HG03520 (cell line): ENCODE data around the gene ZBTB7C.

ENCODE experiments used
- ATAC-seq: cut with Tn5 transposase; IDR thresholded peaks from one replicate; pipeline ENCODE4 v1.9.1; 2021; ENCODE audit warnings: mild to moderate bottlenecking, moderate library complexity; ENCODE audit not compliant: unreplicated experiment

The ZBTB7C gene

GRCh38 chr18:48049757-48050156 lies 359.4 kb downstream of the ZBTB7C start:
- ATAC-seq, result no peak

DNA sequence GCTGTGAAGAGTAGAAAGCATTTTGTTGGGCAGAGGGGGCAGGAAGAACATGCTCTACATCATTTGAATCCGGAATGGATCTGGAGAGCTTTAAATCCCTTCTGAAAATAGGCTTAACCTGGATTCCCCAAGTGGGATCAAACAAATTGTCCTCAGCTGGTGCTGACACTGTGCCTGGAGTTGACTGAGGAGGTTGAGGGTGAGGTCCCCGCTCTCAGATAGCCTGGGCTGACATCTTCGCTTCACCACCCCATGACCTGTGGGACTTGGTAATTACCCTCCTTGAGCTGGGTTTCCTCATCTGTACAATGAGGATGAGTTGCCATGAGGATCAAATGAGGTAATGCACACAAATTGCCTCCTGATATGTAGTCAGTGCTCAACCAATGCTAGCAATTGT lies 360.9 kb downstream of the ZBTB7C start:
- ATAC-seq, result no peak

DNA sequence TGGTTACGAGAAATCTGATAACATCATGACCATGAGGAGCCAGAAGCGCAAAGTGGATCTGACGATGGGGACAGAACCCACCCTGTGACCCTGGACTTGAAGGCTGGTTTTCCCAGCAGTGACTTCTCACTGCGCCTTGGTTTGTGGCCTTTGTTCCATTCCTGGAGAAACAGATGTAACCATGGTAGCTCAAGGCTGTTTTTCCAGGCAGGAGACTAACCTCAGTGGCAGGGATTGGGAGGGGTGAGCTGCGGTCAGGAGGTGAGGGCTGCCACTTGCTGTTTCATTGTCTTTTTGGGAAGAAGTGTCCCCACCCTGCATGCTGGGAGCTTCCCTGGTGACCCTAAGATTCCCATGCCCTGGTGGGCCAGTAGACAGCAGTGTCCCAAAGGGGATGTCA lies 362.3 kb downstream of the ZBTB7C start:
- no peak for ATAC-seq

DNA sequence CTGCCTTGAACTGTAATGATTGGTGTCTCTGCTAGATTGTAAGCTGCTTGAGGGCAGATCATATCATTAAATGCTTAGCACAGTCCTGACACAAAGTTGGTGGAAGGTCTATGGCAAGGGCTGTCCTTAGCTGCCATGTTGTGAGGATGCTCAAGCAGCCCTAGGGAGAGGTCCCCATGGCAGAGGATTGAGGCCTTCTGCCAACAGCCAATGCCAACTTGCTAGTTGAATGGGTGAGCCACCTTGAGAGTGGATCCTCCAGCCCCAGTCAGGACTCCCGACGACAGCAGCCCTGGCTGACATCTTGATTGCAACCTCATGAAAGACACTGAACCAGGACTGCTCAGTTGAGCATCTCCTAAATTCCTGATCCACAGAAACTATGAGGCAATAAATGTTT lies 363.4 kb downstream of the ZBTB7C start:
- ATAC-seq, result no peak

GRCh38 chr18:48044944-48045343 lies 364.2 kb downstream of the ZBTB7C start:
- ATAC-seq, result no peak

DNA sequence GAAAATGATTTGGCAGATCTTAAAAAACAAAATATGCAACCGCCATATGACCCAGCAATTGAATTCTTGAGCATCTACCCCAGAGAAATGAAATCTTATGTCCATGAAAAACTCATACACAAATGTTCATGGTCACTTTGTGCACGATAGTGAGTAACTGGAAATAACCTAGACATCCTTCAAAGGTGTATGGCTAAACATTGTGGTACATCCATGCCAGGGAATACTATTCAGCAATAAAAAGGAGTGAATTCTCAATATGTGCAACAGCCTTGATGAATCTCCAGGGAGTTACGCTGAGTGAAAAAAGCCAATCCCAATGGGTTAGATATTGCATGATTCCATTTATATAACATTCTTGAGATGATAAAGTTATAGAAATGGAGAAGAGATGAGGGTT lies 366.0 kb downstream of the ZBTB7C start:
- ATAC-seq, result no peak

GRCh38 chr18:48042431-48042830 lies 366.8 kb downstream of the ZBTB7C start:
- ATAC-seq, result no peak

GRCh38 chr18:48040457-48041110 lies 368.6 kb downstream of the ZBTB7C start:
- no peak for ATAC-seq

DNA sequence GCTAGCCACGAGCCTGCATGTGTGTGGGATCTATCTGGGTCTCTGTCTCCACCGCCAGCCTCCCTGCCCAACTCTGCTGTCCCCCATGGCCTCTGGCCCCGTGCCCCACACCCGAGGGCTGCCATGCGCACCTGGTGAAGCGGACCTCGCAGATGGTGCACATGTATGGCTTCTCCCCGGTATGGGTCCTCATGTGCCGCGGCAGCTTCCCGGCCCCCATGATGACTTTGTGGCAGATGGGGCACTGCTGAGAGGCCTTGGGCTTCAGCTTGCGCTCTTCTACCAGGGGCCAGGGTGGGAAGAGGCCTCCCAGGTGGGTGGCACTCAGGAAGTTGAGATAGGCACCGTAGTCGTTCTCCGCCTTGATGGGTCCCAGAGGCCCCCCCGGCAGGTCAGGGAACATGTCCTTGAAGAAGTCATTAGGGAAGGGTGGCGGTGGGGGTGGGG lies 369.4 kb downstream of the ZBTB7C start:
- ATAC-seq, result no peak

GRCh38 chr18:48038636-48039035 lies 370.5 kb downstream of the ZBTB7C start:
- ATAC-seq, result no peak

DNA sequence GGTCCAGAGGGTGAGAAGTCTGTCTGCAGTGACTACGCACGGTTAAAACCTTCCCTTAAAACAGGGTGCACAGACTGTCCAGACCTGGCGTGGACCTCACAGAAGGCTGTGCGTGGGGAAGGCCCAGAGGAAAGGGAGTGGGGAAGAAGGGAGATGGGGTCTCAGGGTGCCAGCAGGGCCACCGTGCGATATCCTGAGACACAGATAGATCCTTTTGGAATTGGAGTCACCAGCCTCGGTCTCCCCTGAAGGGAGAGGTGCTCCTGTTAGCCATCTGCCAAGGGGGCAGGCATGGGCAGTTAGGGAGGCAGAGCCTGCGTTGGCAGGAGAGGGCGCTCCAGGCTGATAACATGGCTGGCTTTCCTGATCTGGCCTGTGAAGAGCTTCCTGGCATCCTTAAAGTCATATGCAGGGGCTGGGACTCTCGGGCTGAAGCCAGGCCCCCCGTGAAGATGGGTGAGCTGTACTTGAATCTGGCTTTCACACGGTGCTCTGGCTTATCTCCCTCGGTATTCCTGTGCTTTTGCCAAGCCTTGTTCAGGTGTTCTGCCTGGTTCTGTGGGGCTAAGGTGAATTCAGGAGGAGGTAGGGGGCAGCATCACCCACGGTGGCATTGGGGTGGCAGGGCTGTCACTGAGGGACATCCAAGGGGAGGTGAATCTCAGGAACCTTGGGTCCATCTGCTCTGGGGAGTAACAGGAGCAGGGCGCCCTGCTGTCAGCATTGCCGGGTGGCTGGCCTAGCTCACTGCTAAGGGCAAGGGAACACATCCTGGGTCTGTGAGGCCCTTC lies 371.5 kb downstream of the ZBTB7C start:
- no peak for ATAC-seq

DNA sequence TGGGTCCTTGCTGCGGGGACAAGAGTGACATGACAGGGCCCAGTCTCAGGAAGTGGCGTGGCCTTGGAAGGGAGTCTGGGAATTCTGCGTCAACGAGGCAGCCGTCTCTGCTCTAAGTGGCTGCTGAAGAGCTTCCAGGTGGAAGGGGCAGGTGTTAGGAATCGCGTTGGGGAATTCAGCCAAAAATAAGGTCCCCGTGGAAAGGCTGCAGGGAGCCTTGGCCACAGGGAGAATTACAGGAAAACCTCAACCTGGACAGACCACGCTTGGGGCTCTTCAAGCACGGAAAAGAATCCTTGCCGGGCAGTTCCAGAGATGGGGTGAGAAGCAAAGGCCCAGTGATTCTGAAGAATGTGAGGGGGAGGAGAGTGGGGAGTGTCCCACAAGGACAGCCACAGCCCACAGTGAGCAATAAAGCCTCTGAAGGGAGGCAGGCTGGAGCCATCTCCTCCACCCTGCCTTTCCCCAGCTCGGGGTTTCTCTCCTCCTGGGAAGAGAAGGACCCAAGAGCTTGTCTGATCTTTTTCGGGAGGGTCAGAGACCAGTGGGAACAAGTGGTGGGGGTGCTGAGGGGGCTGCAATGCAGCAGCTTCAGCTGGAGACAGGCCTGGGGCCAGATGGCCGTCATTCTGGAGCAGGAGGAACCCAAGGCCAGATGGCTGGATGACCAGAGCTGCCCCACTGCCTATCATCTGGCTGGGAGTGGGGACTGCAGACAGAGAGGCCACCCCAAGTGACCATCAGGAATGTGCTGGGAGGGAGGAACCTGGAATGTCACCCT lies 372.4 kb downstream of the ZBTB7C start:
- no peak for ATAC-seq

DNA sequence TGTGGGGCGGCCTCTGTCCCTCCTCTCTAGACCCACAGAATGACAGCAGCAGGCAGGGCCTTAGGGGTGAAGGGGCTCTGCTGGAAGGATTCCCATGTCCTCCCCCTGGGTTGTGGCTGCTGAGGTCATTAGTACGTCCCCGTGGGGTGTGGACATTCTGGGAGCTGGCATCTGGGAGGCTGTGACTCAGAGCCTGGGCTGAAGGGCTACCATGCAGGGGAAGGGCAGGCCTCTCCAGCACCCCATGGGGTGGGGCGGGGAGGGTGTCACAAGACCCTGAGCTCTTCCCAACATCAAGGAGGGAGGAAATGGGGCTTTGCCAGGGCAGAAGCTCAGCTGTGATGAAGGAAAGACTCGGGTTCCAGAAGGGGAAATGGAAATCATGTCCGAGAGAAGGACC lies 373.0 kb downstream of the ZBTB7C start:
- no peak for ATAC-seq

GRCh38 chr18:48035556-48035860 lies 373.7 kb downstream of the ZBTB7C start:
- ATAC-seq, result no peak

GRCh38 chr18:48034651-48035555 lies 374.3 kb downstream of the ZBTB7C start:
- no peak for ATAC-seq

DNA sequence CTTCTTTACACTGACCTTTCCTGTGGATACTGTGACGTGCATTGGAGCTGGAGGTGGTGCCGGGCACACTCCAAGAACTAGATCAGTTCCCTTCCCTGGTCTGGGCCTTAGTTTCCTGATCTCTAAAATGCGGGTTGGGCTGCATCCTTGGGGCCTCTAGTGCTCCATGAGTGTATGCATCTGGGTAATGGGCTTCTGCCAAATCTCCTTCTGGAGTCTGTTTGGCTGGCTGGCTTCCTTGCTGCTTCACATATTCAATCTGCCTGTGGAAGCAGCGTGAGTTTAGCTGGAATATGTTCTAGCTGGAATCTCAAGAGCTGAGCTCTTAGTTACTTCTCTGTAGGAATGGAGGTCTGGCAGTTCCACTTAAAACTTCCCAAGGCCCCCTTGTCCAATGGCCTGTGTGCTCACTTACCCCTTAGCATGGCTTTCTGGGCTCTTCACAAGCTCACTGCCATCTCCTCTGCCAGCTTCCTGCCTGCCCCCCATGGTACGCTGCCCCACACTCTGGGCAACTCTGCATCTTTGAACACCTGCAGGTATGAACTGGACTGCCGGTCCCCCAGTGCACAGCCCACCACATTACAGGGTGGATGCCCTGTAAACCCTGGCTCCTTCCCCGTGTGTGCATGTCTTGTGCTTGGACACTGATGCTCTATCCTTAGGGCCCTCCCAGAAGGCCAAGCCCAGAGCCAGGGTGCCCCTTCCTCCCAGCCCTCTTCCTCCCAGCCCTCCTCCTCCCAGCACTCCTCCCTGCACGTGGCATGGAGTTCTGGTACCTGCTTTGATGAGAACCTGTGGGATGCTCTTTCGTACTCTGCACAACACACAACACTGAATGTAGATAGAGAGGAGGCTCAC lies 375.2 kb downstream of the ZBTB7C start:
- no peak for ATAC-seq

- no peak for ATAC-seq
Observed at GRCh38 chr18:48032876-48033789, 376.1 kb downstream of the ZBTB7C start.

- no peak for ATAC-seq
Observed at GRCh38 chr18:48031641-48032040, 377.5 kb downstream of the ZBTB7C start.
